ENCODE measurements around the gene MYL11.

- TF ChIP-seq CTCF (IDR thresholded peaks at IDR 0.05) (no peak), POLR2A (IDR thresholded peaks at IDR 0.05) (no peak)
Measured at GRCh38 chr16:30350134-30350871, 24.3 kb upstream of the MYL11 start.

Data from lower leg skin (tissue), 3 donors.